Activated CD4-positive, alpha-beta memory T cell treated with anti-CD3 and anti-CD28 coated beads, Interleukin-2, amount 10 ng/mL, durations not matched to agents 7 days and 5 days (primary cell): ENCODE data around the gene DCAF4L1. TPM values are rescaled to one million over a fixed set of nuclear protein-coding genes. Genes with fewer than 3 reads are reported as not detected.

ENCODE experiments used
- CTCF ChIA-PET: fragments of 350-600 bp; sonication (Branson Sonifier 250); formaldehyde crosslinking; loops from one replicate; lab custom pipeline; 2021; ENCODE audit warnings: antibody characterized with exemption, inconsistent platforms; lab: Charles Lee
- POLR2A ChIA-PET: fragments of 350-600 bp; sonication (Branson Sonifier 250); formaldehyde crosslinking; loops from one replicate; lab custom pipeline; 2021; ENCODE audit warnings: antibody characterized with exemption; lab: Charles Lee
- DNase-seq: peaks from one replicate; pipeline ENCODE4 v3.0.0-alpha.2; 2020
- H3K27ac Mint-ChIP-seq: one replicate; pipeline ENCODE4 v1.8.0; 2021; ENCODE audit warnings: mild to moderate bottlenecking, mixed read lengths
- H3K27me3 Mint-ChIP-seq: one replicate; pipeline ENCODE4 v1.8.0; 2021; ENCODE audit warnings: mixed read lengths
- H3K36me3 Mint-ChIP-seq: one replicate; pipeline ENCODE4 v1.8.0; 2021; ENCODE audit warnings: low read depth, mixed read lengths
- H3K4me1 Mint-ChIP-seq: one replicate; pipeline ENCODE4 v1.8.0; 2021; ENCODE audit warnings: mixed read lengths
- H3K4me3 Mint-ChIP-seq: one replicate; pipeline ENCODE4 v1.8.0; 2021; ENCODE audit warnings: mild to moderate bottlenecking, mixed read lengths
- H3K9me3 Mint-ChIP-seq: one replicate; pipeline ENCODE4 v1.8.0; 2021; ENCODE audit warnings: mixed read lengths
- total RNA-seq, 2 experiments: library from RNA; stranded (reverse); gene quantifications; one replicate each; pipeline ENCODE4 v1.2.3, GENCODE V29; 2021

DCAF4L1 gene
- total RNA-seq, 2 experiments from 2014 or later = 0.10 to 0.15 TPM

GRCh38 chr4:41992967-41993857, 11.7 kb downstream of the DCAF4L1 start:
- H3K4me3 Mint-ChIP-seq = no peak overlapping the region
- H3K36me3 Mint-ChIP-seq = peaks cover 9% of the 10 kb centered on the region
- no peaks in the 10 kb centered on the region for H3K9me3 Mint-ChIP-seq
- peaks cover 35% of the 10 kb centered on the region for H3K4me1 Mint-ChIP-seq
- no peak for DNase-seq
- no peak overlapping the region for H3K27ac Mint-ChIP-seq
- no peaks in the 10 kb centered on the region for H3K27me3 Mint-ChIP-seq
- POLR2A ChIA-PET = no interaction called here
- CTCF ChIA-PET = no interaction called here

DNA sequence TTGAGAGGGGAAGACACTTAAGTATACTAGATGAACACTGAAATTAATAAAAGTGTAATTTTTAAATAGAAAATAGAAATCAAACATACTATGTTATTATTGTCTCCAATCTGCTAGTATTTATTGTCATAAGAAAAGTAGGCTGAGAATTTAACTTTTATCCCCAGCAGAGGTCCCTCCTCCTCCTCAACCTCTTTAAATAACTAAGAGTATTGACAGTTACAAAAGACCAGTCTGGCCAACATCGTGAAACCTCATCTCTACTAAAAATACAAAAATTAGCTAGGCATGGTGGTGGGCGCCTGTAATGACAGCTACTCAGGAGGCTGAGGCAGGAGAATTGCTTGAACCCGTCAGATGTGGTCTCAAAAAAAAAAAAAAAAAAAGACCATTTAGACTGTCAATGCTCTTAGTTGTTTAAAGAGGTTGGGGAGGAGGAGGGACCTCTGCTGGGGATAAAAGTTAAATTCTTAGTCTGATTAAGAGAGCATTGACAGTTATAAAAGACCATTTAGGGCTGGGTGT, 13.0 kb downstream of the DCAF4L1 start:
- H3K27me3 Mint-ChIP-seq = no peaks in the 10 kb centered on the region
- no peak overlapping the region for H3K27ac Mint-ChIP-seq
- ChIA-PET CTCF (interaction anchor here (1.4 kb wide), 1 partner anchor 526 kb away, joined by 3 read pairs; no protein-coding TSS in a partner anchor), POLR2A (no interaction called here)
- H3K9me3 Mint-ChIP-seq = no peaks in the 10 kb centered on the region
- H3K4me1 Mint-ChIP-seq = peaks cover 30% of the 10 kb centered on the region
- no peak overlapping the region for H3K4me3 Mint-ChIP-seq
- no peak for DNase-seq
- peaks cover 9% of the 10 kb centered on the region for H3K36me3 Mint-ChIP-seq

GRCh38 chr4:41998019-41998418, 16.5 kb downstream of the DCAF4L1 start:
- Mint-ChIP-seq H3K4me1 (peaks cover 7% of the 10 kb centered on the region), H3K27me3 (no peaks in the 10 kb centered on the region), H3K27ac (no peak overlapping the region), H3K4me3 (no peak overlapping the region), H3K9me3 (no peaks in the 10 kb centered on the region), H3K36me3 (peaks cover 10% of the 10 kb centered on the region)
- no peak for DNase-seq
- CTCF ChIA-PET = interaction anchor here (0.6 kb wide), 1 partner anchor 567 kb away, joined by 3 read pairs; no protein-coding TSS in a partner anchor
- POLR2A ChIA-PET = no interaction called here

GRCh38 chr4:41999321-41999720, 17.8 kb downstream of the DCAF4L1 start:
- CTCF ChIA-PET = no interaction called here
- Mint-ChIP-seq H3K27ac (no peak overlapping the region), H3K36me3 (peaks cover 23% of the 10 kb centered on the region), H3K27me3 (no peaks in the 10 kb centered on the region), H3K4me1 (peaks cover 7% of the 10 kb centered on the region), H3K4me3 (no peak overlapping the region), H3K9me3 (no peaks in the 10 kb centered on the region)
- POLR2A ChIA-PET = no interaction called here
- DNase-seq = no peak

DNA sequence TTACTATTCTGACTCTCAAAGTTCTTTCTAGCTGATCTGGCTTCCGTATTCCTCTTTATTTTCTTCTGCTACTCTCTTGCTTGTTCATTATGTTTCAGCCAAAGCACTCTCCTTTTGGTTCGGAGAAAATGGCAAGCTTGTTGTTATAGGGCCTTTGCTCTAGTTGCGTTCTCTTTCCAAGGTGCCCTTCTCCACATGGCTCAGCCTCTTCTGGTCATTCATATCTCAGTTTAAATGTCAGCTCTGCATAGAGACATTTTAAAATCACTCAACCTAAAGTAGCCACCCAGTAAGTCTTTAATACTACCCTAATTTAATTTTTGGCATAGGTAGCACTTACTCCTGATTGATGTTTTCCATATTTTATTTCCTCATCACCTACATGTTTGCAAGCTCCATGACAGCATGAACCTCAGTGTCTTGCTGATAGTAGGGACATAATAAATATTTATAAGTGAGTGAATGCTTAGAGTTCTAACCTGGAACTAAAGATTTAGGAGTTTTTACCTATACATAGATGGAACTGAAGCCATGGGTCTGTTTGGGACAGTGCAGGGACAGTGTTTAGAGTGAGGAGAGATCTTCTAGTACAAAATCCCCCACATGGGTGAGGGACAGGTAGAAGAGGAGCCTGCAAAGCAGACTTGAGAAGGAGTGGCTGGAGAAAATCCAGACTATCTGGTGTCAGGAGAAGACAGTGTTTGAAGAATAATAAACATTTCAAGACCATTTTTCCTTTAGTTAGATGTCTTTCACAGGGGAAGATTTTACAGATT, 26.6 kb downstream of the DCAF4L1 start:
- no peaks in the 10 kb centered on the region for H3K4me1 Mint-ChIP-seq
- no peak overlapping the region for H3K4me3 Mint-ChIP-seq
- CTCF ChIA-PET = no interaction called here
- no peak for DNase-seq
- H3K27ac Mint-ChIP-seq = no peak overlapping the region
- H3K27me3 Mint-ChIP-seq = no peaks in the 10 kb centered on the region
- peaks cover 66% of the 10 kb centered on the region for H3K36me3 Mint-ChIP-seq
- POLR2A ChIA-PET = no interaction called here
- H3K9me3 Mint-ChIP-seq = no peaks in the 10 kb centered on the region

DNA sequence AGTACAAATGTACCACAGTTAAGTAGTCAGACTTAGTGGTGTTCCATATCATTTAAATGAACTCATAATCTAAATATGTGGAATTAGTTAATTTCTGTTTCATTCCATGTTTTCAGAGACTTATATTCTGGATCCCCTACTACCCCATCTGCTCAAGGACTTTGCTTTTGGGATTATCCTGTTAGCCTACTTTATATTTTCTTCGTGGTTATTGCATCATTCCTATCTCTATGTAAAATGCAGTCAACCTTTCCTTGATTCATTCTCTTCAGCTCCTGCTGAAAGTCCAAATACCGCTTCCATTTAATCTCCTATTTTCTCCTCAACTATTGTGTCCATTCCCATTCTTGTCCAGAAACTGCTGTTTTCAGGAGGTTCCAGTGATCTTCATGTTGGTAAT, 33.9 kb downstream of the DCAF4L1 start:
- H3K27me3 Mint-ChIP-seq = no peaks in the 10 kb centered on the region
- DNase-seq = no peak
- H3K4me3 Mint-ChIP-seq = no peak overlapping the region
- no peaks in the 10 kb centered on the region for H3K9me3 Mint-ChIP-seq
- no peaks in the 10 kb centered on the region for H3K4me1 Mint-ChIP-seq
- ChIA-PET POLR2A (no interaction called here), CTCF (no interaction called here)
- no peak overlapping the region for H3K27ac Mint-ChIP-seq
- H3K36me3 Mint-ChIP-seq = peaks cover 35% of the 10 kb centered on the region

GRCh38 chr4:42018451-42018850, 36.9 kb downstream of the DCAF4L1 start:
- no peak for DNase-seq
- Mint-ChIP-seq H3K4me1 (no peaks in the 10 kb centered on the region), H3K9me3 (no peaks in the 10 kb centered on the region), H3K36me3 (peaks cover 33% of the 10 kb centered on the region), H3K27ac (no peak overlapping the region), H3K4me3 (no peak overlapping the region), H3K27me3 (no peaks in the 10 kb centered on the region)
- CTCF ChIA-PET = interaction anchor here (0.5 kb wide), 1 partner anchor 14 kb away, joined by 7 read pairs; no protein-coding TSS in a partner anchor
- POLR2A ChIA-PET = interaction anchor here (0.8 kb wide), 1 partner anchor 27 kb away, joined by 4 read pairs; no protein-coding TSS in a partner anchor

Other genes with a start within 250 kb of the DCAF4L1 start
- gene PHOX2B, start 233.0 kb upstream of the DCAF4L1 start, total RNA-seq = not detected
- gene TMEM33, start 46.3 kb upstream of the DCAF4L1 start, total RNA-seq = 10 to 100 TPM; 53.3 to 55.9 TPM
- 10 to 100 TPM; 33.2 to 34.3 TPM for gene SLC30A9, start 8.8 kb downstream of the DCAF4L1 start, total RNA-seq
- gene BEND4, start 170.9 kb downstream of the DCAF4L1 start, total RNA-seq = under 1 TPM; 0.10 to 0.13 TPM